Fibroblast of the aortic adventitia (primary cell): Measurements from ENCODE around the gene LRRC51. TPM values are rescaled to one million over a fixed set of nuclear protein-coding genes. Genes with fewer than 3 reads are reported as not detected.
"Not testable (repeated sequence)": the region's sequence is repeated elsewhere in the genome, so short reads cannot be mapped to it uniquely, and the experiment has no call there.

ENCODE experiments used
- DNase-seq: peaks from one replicate; pipeline ENCODE4 v3.0.0-alpha.2; 2010; ENCODE audit warnings: low read depth
- H3K4me3 ChIP-seq: 2 replicates; pipeline ENCODE4 v1.5.1; 2011; ENCODE audit warnings: low read depth, mild to moderate bottlenecking, control low read depth, low read length, moderate library complexity
- small RNA-seq: library from RNA; depleted of rRNA; stranded (forward); fragments of <200 nt; gene quantifications from one replicate; pipeline ENCODE3, GENCODE V24; 2012
- total RNA-seq: library from RNA; depleted of rRNA; stranded (reverse); fragments of >200 nt; gene quantifications from 2 replicates; pipeline ENCODE4 v1.2.3, GENCODE V29; 2012; ENCODE audit warnings: low replicate concordance
- TF ChIP-seq, protein P1 (sequence below): IDR thresholded peaks from 2 replicates; pipeline ENCODE4 v1.5.1; 2011; ENCODE audit warnings: mild to moderate bottlenecking, low read length, control low read depth, inconsistent platforms; ENCODE audit not compliant: insufficient read depth

The LRRC51 gene
- total RNA-seq, 1 donor, result 8.9 TPM

DNA sequence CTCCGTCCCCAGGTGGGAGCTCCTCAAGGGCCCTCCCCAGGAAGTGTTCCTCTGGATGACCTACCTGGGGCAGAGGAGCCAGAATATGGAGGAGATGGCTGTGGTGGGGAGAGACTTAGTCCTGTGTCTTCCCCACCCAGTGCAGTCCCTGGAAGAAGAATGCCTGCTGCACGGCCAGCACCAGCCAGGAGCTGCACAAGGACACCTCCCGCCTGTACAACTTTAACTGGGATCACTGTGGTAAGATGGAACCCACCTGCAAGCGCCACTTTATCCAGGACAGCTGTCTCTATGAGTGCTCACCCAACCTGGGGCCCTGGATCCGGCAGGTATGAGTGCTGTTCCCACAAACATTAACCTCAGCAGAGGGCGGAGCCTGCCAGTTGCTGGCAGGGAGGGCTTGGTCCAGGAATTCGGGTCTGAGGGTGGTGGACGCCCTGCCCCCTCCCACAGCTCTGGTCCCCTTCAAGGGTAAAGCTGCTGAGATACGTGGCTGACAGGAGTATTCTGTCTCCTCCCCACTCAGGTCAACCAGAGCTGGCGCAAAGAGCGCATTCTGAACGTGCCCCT, 58.3 kb downstream of the LRRC51 start:
- DNase-seq, result no peak
- H3K4me3 ChIP-seq, result no peak overlapping the region
- TF ChIP-seq, protein P1, sequence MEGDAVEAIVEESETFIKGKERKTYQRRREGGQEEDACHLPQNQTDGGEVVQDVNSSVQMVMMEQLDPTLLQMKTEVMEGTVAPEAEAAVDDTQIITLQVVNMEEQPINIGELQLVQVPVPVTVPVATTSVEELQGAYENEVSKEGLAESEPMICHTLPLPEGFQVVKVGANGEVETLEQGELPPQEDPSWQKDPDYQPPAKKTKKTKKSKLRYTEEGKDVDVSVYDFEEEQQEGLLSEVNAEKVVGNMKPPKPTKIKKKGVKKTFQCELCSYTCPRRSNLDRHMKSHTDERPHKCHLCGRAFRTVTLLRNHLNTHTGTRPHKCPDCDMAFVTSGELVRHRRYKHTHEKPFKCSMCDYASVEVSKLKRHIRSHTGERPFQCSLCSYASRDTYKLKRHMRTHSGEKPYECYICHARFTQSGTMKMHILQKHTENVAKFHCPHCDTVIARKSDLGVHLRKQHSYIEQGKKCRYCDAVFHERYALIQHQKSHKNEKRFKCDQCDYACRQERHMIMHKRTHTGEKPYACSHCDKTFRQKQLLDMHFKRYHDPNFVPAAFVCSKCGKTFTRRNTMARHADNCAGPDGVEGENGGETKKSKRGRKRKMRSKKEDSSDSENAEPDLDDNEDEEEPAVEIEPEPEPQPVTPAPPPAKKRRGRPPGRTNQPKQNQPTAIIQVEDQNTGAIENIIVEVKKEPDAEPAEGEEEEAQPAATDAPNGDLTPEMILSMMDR, result no peak

DNA sequence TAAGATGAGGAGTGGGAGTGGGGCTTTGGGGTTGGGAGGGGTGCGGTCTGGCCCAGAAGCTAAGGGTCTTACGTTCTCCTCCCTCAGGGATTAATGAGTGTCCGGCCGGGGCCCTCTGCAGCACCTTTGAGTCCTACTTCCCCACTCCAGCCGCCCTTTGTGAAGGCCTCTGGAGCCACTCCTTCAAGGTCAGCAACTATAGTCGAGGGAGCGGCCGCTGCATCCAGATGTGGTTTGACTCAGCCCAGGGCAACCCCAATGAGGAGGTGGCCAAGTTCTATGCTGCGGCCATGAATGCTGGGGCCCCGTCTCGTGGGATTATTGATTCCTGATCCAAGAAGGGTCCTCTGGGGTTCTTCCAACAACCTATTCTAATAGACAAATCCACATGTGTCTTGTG, 58.9 kb downstream of the LRRC51 start:
- DNase-seq, result no peak
- TF ChIP-seq, protein P1, result no peak
- H3K4me3 ChIP-seq, result no peak overlapping the region

DNA sequence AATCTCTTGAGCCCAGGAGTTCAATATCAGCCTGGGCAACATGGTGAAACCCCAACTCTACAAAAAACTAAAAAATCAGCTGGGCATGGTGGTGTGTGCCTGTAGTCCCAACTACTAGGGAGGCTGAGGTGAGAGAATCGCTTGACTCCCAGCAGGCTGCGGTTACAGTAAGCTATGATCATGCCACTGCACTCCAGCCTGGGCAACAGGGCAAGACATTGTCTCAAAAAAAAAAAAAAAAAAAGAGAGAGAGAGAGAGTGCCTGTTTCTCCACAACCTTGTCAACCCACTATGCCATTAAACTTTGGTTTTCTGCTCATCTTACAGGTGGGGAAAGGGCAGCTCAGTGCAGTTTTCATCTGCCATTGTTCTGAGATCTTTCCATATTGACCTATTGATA, 60.0 kb downstream of the LRRC51 start:
- DNase-seq, result no peak
- TF ChIP-seq, protein P1, result no peak

DNA sequence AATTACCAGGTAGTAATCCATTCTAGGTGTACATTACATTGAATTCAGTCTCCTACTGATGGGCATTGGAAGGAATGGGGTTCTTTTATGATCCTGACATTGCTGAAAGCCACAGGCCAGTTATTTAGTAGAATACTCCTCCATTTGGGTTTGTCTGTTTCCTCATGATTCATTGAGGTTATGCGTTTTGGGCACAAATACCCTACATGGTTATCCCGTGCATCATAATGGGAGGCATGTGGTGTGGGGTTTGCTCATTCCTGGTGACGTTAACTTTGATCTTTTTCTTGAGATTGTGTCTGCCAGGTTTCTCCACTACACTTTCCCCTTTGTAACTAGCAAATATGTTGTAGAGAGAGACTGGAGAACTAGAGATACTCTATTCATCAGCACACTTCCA, 60.4 kb downstream of the LRRC51 start:
- DNase-seq, result peak; percentile 86
- H3K4me3 ChIP-seq, result no peak overlapping the region
- TF ChIP-seq, protein P1, result no peak

More for the DNA sequence above, 60.0 kb downstream of the LRRC51 start:
- H3K4me3 ChIP-seq, result no peak overlapping the region

DNA sequence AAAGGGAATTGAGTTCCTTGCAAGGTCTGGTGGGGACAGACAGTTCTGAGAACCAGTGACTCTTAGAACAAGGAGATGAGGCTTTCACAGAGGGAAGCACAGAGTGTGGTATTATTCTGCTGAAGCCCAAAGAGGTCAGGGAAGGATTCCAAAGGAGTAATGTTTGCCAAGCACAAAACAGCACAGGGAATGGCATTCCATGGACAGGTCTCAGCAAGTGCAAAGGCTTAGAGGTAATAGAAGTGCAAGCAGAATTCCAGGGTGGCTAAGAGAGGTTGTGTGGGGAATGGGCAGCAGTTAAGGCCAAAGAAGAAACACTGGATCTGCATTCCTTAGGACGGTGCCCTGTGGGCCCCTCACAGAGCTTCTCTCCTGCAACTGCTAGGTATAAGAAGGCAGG, 61.4 kb downstream of the LRRC51 start:
- not testable (repeated sequence) for H3K4me3 ChIP-seq
- DNase-seq, result peak; percentile 43

DNA sequence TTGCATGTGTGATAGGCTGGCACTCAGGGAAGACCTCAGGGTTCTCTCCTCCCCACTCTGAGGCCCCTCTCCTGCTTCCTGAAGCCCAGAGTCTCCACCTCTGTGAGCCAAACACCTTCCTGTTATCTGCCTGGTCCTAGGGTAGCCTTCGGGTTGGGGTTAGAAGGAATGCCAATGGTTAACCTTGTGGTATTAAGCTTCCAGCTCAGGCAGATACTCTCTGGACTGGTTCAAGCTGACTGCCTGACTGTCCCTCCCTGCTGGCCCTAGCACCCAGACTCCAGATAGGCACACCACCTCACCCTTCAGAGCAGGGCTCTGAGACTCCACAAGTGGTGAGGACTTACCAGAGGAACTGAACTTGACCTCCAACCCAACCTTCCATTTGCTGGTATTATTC, 61.9 kb downstream of the LRRC51 start:
- not testable (repeated sequence) for DNase-seq, H3K4me3 ChIP-seq

DNA sequence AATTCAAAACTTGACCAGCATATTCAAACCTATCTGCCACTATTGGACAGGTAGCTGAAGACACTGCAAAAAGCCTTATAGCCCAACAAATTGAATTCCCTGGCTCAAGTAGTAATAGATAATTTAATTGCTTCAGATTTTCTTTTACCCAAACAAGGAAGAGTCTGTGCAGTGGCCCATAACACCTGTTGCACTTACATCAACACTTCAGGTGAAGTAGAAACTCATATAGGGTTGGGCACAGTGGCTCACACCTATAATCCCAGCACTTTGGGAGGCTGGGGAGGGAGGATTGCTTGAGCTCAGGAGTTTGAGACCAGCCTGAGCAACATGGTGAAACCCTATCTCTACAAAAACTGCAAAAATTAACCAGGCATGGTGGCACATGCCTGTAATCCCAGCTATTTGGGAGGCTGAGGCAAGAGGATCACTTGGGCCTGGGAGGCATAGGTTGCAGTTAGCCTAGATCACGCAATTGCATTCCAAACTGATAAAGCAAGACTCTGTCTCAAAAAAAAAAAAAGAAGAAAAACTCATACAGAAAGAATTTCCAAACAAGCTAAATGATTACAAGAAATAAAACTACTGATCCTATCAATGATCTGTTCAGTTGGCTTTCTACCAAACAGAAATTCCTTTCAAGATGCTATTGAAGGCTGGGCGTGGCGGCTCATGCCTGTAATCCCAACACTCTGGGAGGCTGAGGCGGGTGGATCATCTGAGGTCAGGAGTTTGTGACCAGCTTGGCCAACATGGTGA, 64.3 kb downstream of the LRRC51 start:
- TF ChIP-seq, protein P1, result no peak
- DNase-seq, result peak; percentile 74
- no peak overlapping the region for H3K4me3 ChIP-seq

Small RNA genes lying within 50 kb of the gene (small RNA-seq; reads per million reads assigned to genes)
- not detected for gene MIR3165
- gene RNU6-72P, result not detected

Other genes with a start within 250 kb of the LRRC51 start
- not detected in 2 replicates for gene DEFB108B, start 247.7 kb upstream of the LRRC51 start, total RNA-seq
- gene DEFB131B, start 202.4 kb upstream of the LRRC51 start, total RNA-seq, result not detected in 2 replicates
- gene XNDC1N, start 152.3 kb upstream of the LRRC51 start, total RNA-seq, result 3.5 and 13.0 TPM in 2 replicates
- 13.0 and 22.9 TPM in 2 replicates for gene RNF121, start 151.8 kb upstream of the LRRC51 start, total RNA-seq
- gene IL18BP, start 81.9 kb upstream of the LRRC51 start, total RNA-seq, result 1.1 and 2.2 TPM in 2 replicates
- gene NUMA1, start 308 bp upstream of the LRRC51 start, total RNA-seq, result 134 and 196 TPM in 2 replicates
- 99.0 and 220 TPM in 2 replicates for gene LAMTOR1, start 22.4 kb downstream of the LRRC51 start, total RNA-seq
- not detected in 2 replicates for gene TOMT, start 25.1 kb downstream of the LRRC51 start, total RNA-seq
- gene ANAPC15, start 31.8 kb downstream of the LRRC51 start, total RNA-seq, result 24.5 and 49.5 TPM in 2 replicates
- 0.90 TPM in 1 of 2 replicates, not detected in the other for gene FOLR3, start 54.9 kb downstream of the LRRC51 start, total RNA-seq
- 0.18 TPM in 1 of 2 replicates, not detected in the other for gene FOLR1, start 111.3 kb downstream of the LRRC51 start, total RNA-seq
- not detected in 2 replicates for gene FOLR2, start 135.9 kb downstream of the LRRC51 start, total RNA-seq
- gene INPPL1, start 143.9 kb downstream of the LRRC51 start, total RNA-seq, result 27.9 and 54.6 TPM in 2 replicates
- not detected in 2 replicates for gene PHOX2A, start 163.3 kb downstream of the LRRC51 start, total RNA-seq